Measurements from ENCODE around the gene TRABD2B. TPM values are rescaled to one million over a fixed set of nuclear protein-coding genes. Genes with fewer than 3 reads are reported as not detected.

The TRABD2B gene
- total and polyA plus RNA-seq, 8 donors: 1.6 to 3.8 (median 3.0) TPM

- 31 to 33% methylated on average over 4 of the region's 4 CpGs for WGBS, 2 donors
- intact Hi-C loops (cut with DNase I): no loop called here
- FAIRE-seq (no peak), DNase-seq (no peak), ATAC-seq (no peak)
- Histone ChIP-seq H3K27ac (no peak overlapping the region), H3K9me3 (no peaks in the 10 kb centered on the region), H3K4me1 (peaks cover 9 to 26% (median 20%) of the 10 kb centered on the region in 3 donors), H3K27me3 (no peaks in the 10 kb centered on the region), H3K36me3 (no peaks in the 10 kb centered on the region), H3K4me3 (no peak overlapping the region)
- TF ChIP-seq CTCF (IDR thresholded peaks at IDR 0.05): no peak
These were observed 52.6 kb downstream of the TRABD2B start for GRCh38 chr1:47944561-47944960.

GRCh38 chr1:47942240-47942629 lies 55.0 kb downstream of the TRABD2B start:
- Histone ChIP-seq H3K27me3 (no peaks in the 10 kb centered on the region), H3K9me3 (no peaks in the 10 kb centered on the region), H3K4me1 (peaks cover 9 to 22% (median 20%) of the 10 kb centered on the region in 3 donors), H3K36me3 (no peaks in the 10 kb centered on the region), H3K27ac (peak overlapping the region; percentile 25 to 67 (median 66)), H3K4me3 (no peak overlapping the region)
- WGBS, 2 donors: 59 to 60% methylated on average over 3 of the region's 3 CpGs
- FAIRE-seq (no peak), ATAC-seq (peak; percentile 14 to 23 (median 16)), DNase-seq (no peak)
- no peak for TF ChIP-seq CTCF (IDR thresholded peaks at IDR 0.05)
- intact Hi-C loops (cut with DNase I): no loop called here

- no peak for TF ChIP-seq CTCF (IDR thresholded peaks at IDR 0.05)
- no peaks in the 10 kb centered on the region for H3K27me3 ChIP-seq
- intact Hi-C loops (cut with DNase I): no loop called here
- H3K27ac ChIP-seq: peak overlapping the region; percentile 25 to 67 (median 66)
- no peak overlapping the region for H3K4me3 ChIP-seq
- DNase-seq (peak in 1 of 6 donors; percentile 31), ATAC-seq (peak; percentile 88 to 94 (median 91)), FAIRE-seq (no peak)
- no peaks in the 10 kb centered on the region for H3K9me3 ChIP-seq
- no peaks in the 10 kb centered on the region for H3K36me3 ChIP-seq
- H3K4me1 ChIP-seq: peaks cover 9 to 22% (median 20%) of the 10 kb centered on the region in 3 donors
- WGBS, 2 donors: 81 to 83% methylated on average over 2 of the region's 2 CpGs
These were observed 55.5 kb downstream of the TRABD2B start for GRCh38 chr1:47941609-47942239.

- no peak for DNase-seq
- no peak overlapping the region for H3K27ac ChIP-seq
- intact Hi-C loops (cut with DNase I): no loop called here
- H3K9me3 ChIP-seq: no peaks in the 10 kb centered on the region
- no peaks in the 10 kb centered on the region for H3K36me3 ChIP-seq
- no peaks in the 10 kb centered on the region for H3K27me3 ChIP-seq
- peak in 1 of 4 donors; percentile 15 for ATAC-seq
- WGBS, 2 donors: 63 to 65% methylated on average over 5 of the region's 5 CpGs
- peaks cover 9 to 22% (median 20%) of the 10 kb centered on the region in 3 donors for H3K4me1 ChIP-seq
- no peak for TF ChIP-seq CTCF (IDR thresholded peaks at IDR 0.05)
- H3K4me3 ChIP-seq: no peak overlapping the region
- FAIRE-seq: no peak
These were observed 56.4 kb downstream of the TRABD2B start for GRCh38 chr1:47940779-47941178.

- ATAC-seq (peak in 2 of 4 donors; percentile 18 to 26), FAIRE-seq (no peak), DNase-seq (no peak)
- Histone ChIP-seq H3K36me3 (no peaks in the 10 kb centered on the region), H3K27ac (no peak overlapping the region), H3K27me3 (no peaks in the 10 kb centered on the region), H3K4me1 (peaks cover 9 to 22% (median 20%) of the 10 kb centered on the region in 3 donors), H3K9me3 (no peaks in the 10 kb centered on the region), H3K4me3 (no peak overlapping the region)
- WGBS, 2 donors: 79 to 82% methylated on average over 8 of the region's 8 CpGs
- intact Hi-C loops (cut with DNase I): no loop called here
- TF ChIP-seq CTCF (IDR thresholded peaks at IDR 0.05): no peak
These were observed 56.9 kb downstream of the TRABD2B start for GRCh38 chr1:47940326-47940725.
